Measurements from ENCODE around the gene TYMS. TPM values are rescaled to one million over a fixed set of nuclear protein-coding genes. Genes with fewer than 3 reads are reported as not detected.
A peak's percentile ranks its signal among the peaks of the same experiment; 100 is the strongest.

The TYMS gene
- total and polyA plus RNA-seq, 9 of the 15 experiments (the other 6 are each of a cell fraction or from before 2014, with no cell fraction given) = 69.1 to 409 (median 175) TPM

DNA sequence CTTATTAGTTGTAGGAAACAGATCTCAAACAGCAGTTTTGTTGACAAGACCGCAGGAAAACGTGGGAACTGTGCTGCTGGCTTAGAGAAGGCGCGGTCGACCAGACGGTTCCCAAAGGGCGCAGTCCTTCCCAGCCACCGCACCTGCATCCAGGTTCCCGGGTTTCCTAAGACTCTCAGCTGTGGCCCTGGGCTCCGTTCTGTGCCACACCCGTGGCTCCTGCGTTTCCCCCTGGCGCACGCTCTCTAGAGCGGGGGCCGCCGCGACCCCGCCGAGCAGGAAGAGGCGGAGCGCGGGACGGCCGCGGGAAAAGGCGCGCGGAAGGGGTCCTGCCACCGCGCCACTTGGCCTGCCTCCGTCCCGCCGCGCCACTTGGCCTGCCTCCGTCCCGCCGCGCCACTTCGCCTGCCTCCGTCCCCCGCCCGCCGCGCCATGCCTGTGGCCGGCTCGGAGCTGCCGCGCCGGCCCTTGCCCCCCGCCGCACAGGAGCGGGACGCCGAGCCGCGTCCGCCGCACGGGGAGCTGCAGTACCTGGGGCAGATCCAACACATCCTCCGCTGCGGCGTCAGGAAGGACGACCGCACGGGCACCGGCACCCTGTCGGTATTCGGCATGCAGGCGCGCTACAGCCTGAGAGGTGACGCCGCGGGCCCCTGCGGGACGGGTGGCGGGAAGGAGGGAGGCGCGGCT lies at the start of gene TYMS (continued):
- TF ChIP-seq MAZ (CRISPR knock-in tag; conservative IDR thresholded peaks at IDR 0.05 in 1 of 2, IDR thresholded peaks at IDR 0.05 in 1 of 2) (peak; percentile 52 to 60; a peak in 2 of 4 replicates), ZNF586 (CRISPR knock-in tag; conservative IDR thresholded peaks at IDR 0.05) (no peak), ZC3H4 (CRISPR knock-in tag; IDR thresholded peaks at IDR 0.05; ENCODE audit: borderline replicate concordance) (no peak), CEBPB (tag; IDR thresholded peaks at IDR 0.05) (no peak), ZBED1 (IDR thresholded peaks at IDR 0.05) (no peak), SNIP1 (IDR thresholded peaks at IDR 0.05; ENCODE audit: low read depth) (no peak), FOXA3 (CRISPR knock-in tag; conservative IDR thresholded peaks at IDR 0.05 in 1 of 2, IDR thresholded peaks at IDR 0.05 in 1 of 2) (no peak), TGIF2 (CRISPR knock-in tag; IDR thresholded peaks at IDR 0.05) (no peak), NCOA6 (IDR thresholded peaks at IDR 0.05) (peak; percentile 45), TAF1 (IDR thresholded peaks at IDR 0.05; ENCODE audit: control insufficient read depth, extremely low read depth, insufficient read depth, low read length, severe bottlenecking) (peak; percentile 65), ZSCAN29 (IDR thresholded peaks at IDR 0.05) (no peak), ZNF311 (CRISPR knock-in tag; IDR thresholded peaks at IDR 0.05) (no peak), ARID2 (IDR thresholded peaks at IDR 0.05) (no peak), TEAD1 (CRISPR knock-in tag; IDR thresholded peaks at IDR 0.05) (no peak), ZNF3 (CRISPR knock-in tag; IDR thresholded peaks at IDR 0.05) (no peak), RBM17 (IDR thresholded peaks at IDR 0.05; ENCODE audit: borderline replicate concordance, low read depth, low read length) (no peak), RUNX1 (IDR thresholded peaks at IDR 0.05; ENCODE audit: low read depth) (no peak)
- TF ChIP-seq, protein P1, sequence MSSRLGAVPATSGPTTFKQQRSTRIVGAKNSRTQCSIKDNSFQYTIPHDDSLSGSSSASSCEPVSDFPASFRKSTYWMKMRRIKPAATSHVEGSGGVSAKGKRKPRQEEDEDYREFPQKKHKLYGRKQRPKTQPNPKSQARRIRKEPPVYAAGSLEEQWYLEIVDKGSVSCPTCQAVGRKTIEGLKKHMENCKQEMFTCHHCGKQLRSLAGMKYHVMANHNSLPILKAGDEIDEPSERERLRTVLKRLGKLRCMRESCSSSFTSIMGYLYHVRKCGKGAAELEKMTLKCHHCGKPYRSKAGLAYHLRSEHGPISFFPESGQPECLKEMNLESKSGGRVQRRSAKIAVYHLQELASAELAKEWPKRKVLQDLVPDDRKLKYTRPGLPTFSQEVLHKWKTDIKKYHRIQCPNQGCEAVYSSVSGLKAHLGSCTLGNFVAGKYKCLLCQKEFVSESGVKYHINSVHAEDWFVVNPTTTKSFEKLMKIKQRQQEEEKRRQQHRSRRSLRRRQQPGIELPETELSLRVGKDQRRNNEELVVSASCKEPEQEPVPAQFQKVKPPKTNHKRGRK (tag; IDR thresholded peaks at IDR 0.05) = no peak
- TF ChIP-seq, protein P2, sequence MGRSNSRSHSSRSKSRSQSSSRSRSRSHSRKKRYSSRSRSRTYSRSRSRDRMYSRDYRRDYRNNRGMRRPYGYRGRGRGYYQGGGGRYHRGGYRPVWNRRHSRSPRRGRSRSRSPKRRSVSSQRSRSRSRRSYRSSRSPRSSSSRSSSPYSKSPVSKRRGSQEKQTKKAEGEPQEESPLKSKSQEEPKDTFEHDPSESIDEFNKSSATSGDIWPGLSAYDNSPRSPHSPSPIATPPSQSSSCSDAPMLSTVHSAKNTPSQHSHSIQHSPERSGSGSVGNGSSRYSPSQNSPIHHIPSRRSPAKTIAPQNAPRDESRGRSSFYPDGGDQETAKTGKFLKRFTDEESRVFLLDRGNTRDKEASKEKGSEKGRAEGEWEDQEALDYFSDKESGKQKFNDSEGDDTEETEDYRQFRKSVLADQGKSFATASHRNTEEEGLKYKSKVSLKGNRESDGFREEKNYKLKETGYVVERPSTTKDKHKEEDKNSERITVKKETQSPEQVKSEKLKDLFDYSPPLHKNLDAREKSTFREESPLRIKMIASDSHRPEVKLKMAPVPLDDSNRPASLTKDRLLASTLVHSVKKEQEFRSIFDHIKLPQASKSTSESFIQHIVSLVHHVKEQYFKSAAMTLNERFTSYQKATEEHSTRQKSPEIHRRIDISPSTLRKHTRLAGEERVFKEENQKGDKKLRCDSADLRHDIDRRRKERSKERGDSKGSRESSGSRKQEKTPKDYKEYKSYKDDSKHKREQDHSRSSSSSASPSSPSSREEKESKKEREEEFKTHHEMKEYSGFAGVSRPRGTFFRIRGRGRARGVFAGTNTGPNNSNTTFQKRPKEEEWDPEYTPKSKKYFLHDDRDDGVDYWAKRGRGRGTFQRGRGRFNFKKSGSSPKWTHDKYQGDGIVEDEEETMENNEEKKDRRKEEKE (IDR thresholded peaks at IDR 0.05; ENCODE audit: borderline replicate concordance in 1 of 2, control insufficient read depth in 1 of 2, low read depth in 2 of 2, low read length in 1 of 2) = no peak
- TF ChIP-seq, protein P3, sequence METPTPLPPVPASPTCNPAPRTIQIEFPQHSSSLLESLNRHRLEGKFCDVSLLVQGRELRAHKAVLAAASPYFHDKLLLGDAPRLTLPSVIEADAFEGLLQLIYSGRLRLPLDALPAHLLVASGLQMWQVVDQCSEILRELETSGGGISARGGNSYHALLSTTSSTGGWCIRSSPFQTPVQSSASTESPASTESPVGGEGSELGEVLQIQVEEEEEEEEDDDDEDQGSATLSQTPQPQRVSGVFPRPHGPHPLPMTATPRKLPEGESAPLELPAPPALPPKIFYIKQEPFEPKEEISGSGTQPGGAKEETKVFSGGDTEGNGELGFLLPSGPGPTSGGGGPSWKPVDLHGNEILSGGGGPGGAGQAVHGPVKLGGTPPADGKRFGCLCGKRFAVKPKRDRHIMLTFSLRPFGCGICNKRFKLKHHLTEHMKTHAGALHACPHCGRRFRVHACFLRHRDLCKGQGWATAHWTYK (CRISPR knock-in tag; IDR thresholded peaks at IDR 0.05) = no peak
- TF ChIP-seq, protein P4, sequence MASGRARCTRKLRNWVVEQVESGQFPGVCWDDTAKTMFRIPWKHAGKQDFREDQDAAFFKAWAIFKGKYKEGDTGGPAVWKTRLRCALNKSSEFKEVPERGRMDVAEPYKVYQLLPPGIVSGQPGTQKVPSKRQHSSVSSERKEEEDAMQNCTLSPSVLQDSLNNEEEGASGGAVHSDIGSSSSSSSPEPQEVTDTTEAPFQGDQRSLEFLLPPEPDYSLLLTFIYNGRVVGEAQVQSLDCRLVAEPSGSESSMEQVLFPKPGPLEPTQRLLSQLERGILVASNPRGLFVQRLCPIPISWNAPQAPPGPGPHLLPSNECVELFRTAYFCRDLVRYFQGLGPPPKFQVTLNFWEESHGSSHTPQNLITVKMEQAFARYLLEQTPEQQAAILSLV (tag; IDR thresholded peaks at IDR 0.05) = no peak
